Measurements from ENCODE around the gene NOC4L. TPM values are rescaled to one million over a fixed set of nuclear protein-coding genes. Genes with fewer than 3 reads are reported as not detected.
A peak's percentile ranks its signal among the peaks of the same experiment; 100 is the strongest.

The NOC4L gene
- total RNA-seq, 1 donor from 2014 or later = 49.6 TPM

- Mint-ChIP-seq H3K9me3 (peaks cover 13% of the 10 kb centered on the region), H3K4me3 (no peak overlapping the region), H3K4me1 (peaks cover 9% of the 10 kb centered on the region), H3K36me3 (ENCODE audit: low read depth) (peaks cover 2% of the 10 kb centered on the region), H3K27ac (no peak overlapping the region), H3K27me3 (no peaks in the 10 kb centered on the region)
- intact Hi-C loops (cut with micrococcal nuclease) = no loop called here
- DNase-seq = no peak
Measured at GRCh38 chr12:132169376-132169775, 25.1 kb downstream of the NOC4L start.

GRCh38 chr12:132170094-132170636 is 25.9 kb downstream of the NOC4L start:
- Mint-ChIP-seq H3K36me3 (ENCODE audit: low read depth) (peaks cover 2% of the 10 kb centered on the region), H3K27ac (no peak overlapping the region), H3K4me3 (no peak overlapping the region), H3K27me3 (no peaks in the 10 kb centered on the region), H3K4me1 (peaks cover 10% of the 10 kb centered on the region), H3K9me3 (peaks cover 13% of the 10 kb centered on the region)
- intact Hi-C loops (cut with micrococcal nuclease) = no loop called here
- no peak for DNase-seq

GRCh38 chr12:132170637-132171292 is 26.5 kb downstream of the NOC4L start:
- H3K4me3 Mint-ChIP-seq = no peak overlapping the region
- peaks cover 13% of the 10 kb centered on the region for H3K9me3 Mint-ChIP-seq
- no peak overlapping the region for H3K27ac Mint-ChIP-seq
- intact Hi-C loops (cut with micrococcal nuclease) = no loop called here
- DNase-seq = no peak
- no peaks in the 10 kb centered on the region for H3K27me3 Mint-ChIP-seq
- H3K4me1 Mint-ChIP-seq = peaks cover 10% of the 10 kb centered on the region
- peaks cover 2% of the 10 kb centered on the region for H3K36me3 Mint-ChIP-seq (ENCODE audit: low read depth)

GRCh38 chr12:132171293-132171967 is 27.2 kb downstream of the NOC4L start:
- H3K4me3 Mint-ChIP-seq = no peak overlapping the region
- peaks cover 2% of the 10 kb centered on the region for H3K36me3 Mint-ChIP-seq (ENCODE audit: low read depth)
- H3K9me3 Mint-ChIP-seq = peaks cover 7% of the 10 kb centered on the region
- no peak overlapping the region for H3K27ac Mint-ChIP-seq
- no peak for DNase-seq
- intact Hi-C loops (cut with micrococcal nuclease) = no loop called here
- peaks cover 10% of the 10 kb centered on the region for H3K4me1 Mint-ChIP-seq
- no peaks in the 10 kb centered on the region for H3K27me3 Mint-ChIP-seq

GRCh38 chr12:132171968-132172521 is 27.8 kb downstream of the NOC4L start:
- no peak overlapping the region for H3K4me3 Mint-ChIP-seq
- H3K4me1 Mint-ChIP-seq = peaks cover 12% of the 10 kb centered on the region
- intact Hi-C loops (cut with micrococcal nuclease) = no loop called here
- peaks cover 2% of the 10 kb centered on the region for H3K36me3 Mint-ChIP-seq (ENCODE audit: low read depth)
- no peak for DNase-seq
- peaks cover 2% of the 10 kb centered on the region for H3K9me3 Mint-ChIP-seq
- no peak overlapping the region for H3K27ac Mint-ChIP-seq
- no peaks in the 10 kb centered on the region for H3K27me3 Mint-ChIP-seq

- intact Hi-C loops (cut with micrococcal nuclease) = no loop called here
- no peaks in the 10 kb centered on the region for H3K27me3 Mint-ChIP-seq
- H3K9me3 Mint-ChIP-seq = no peaks in the 10 kb centered on the region
- peak overlapping the region; percentile 70 for H3K4me3 Mint-ChIP-seq
- DNase-seq = no peak
- no peak overlapping the region for H3K27ac Mint-ChIP-seq
- no peaks in the 10 kb centered on the region for H3K36me3 Mint-ChIP-seq (ENCODE audit: low read depth)
- H3K4me1 Mint-ChIP-seq = peaks cover 12% of the 10 kb centered on the region
Measured at GRCh38 chr12:132172619-132173018, 28.4 kb downstream of the NOC4L start.

- no peak overlapping the region for H3K27ac Mint-ChIP-seq
- peaks cover 1% of the 10 kb centered on the region for H3K27me3 Mint-ChIP-seq
- H3K4me3 Mint-ChIP-seq = peak overlapping the region; percentile 70
Measured at GRCh38 chr12:132173135-132174014, 29.1 kb downstream of the NOC4L start.

GRCh38 chr12:132174015-132174838 is 30.0 kb downstream of the NOC4L start:
- DNase-seq = no peak
- Mint-ChIP-seq H3K4me3 (no peak overlapping the region), H3K9me3 (no peaks in the 10 kb centered on the region), H3K36me3 (ENCODE audit: low read depth) (no peaks in the 10 kb centered on the region), H3K4me1 (peaks cover 19% of the 10 kb centered on the region), H3K27me3 (peaks cover 2% of the 10 kb centered on the region), H3K27ac (no peak overlapping the region)
- intact Hi-C loops (cut with micrococcal nuclease) = no loop called here

More at GRCh38 chr12:132173135-132174014, 29.1 kb downstream of the NOC4L start:
- H3K4me1 Mint-ChIP-seq = peaks cover 13% of the 10 kb centered on the region
- H3K9me3 Mint-ChIP-seq = no peaks in the 10 kb centered on the region
- peak; percentile 81 for DNase-seq
- no peaks in the 10 kb centered on the region for H3K36me3 Mint-ChIP-seq (ENCODE audit: low read depth)
- intact Hi-C loops (cut with micrococcal nuclease) = no loop called here

GRCh38 chr12:132174839-132175490 is 30.7 kb downstream of the NOC4L start:
- intact Hi-C loops (cut with micrococcal nuclease) = no loop called here
- H3K4me3 Mint-ChIP-seq = no peak overlapping the region

GRCh38 chr12:132175496-132176384 is 31.5 kb downstream of the NOC4L start:
- H3K4me3 Mint-ChIP-seq = no peak overlapping the region
- intact Hi-C loops (cut with micrococcal nuclease) = no loop called here
- H3K9me3 Mint-ChIP-seq = no peaks in the 10 kb centered on the region
- no peaks in the 10 kb centered on the region for H3K36me3 Mint-ChIP-seq (ENCODE audit: low read depth)
- DNase-seq = no peak
- no peak overlapping the region for H3K27ac Mint-ChIP-seq
- peaks cover 25% of the 10 kb centered on the region for H3K4me1 Mint-ChIP-seq
- H3K27me3 Mint-ChIP-seq = peaks cover 2% of the 10 kb centered on the region

More at GRCh38 chr12:132174839-132175490, 30.7 kb downstream of the NOC4L start:
- peaks cover 22% of the 10 kb centered on the region for H3K4me1 Mint-ChIP-seq
- no peaks in the 10 kb centered on the region for H3K9me3 Mint-ChIP-seq
- peaks cover 2% of the 10 kb centered on the region for H3K27me3 Mint-ChIP-seq
- no peak overlapping the region for H3K27ac Mint-ChIP-seq
- no peaks in the 10 kb centered on the region for H3K36me3 Mint-ChIP-seq (ENCODE audit: low read depth)
- no peak for DNase-seq

- H3K36me3 Mint-ChIP-seq (ENCODE audit: low read depth) = no peaks in the 10 kb centered on the region
- intact Hi-C loops (cut with micrococcal nuclease) = no loop called here
- peaks cover 2% of the 10 kb centered on the region for H3K27me3 Mint-ChIP-seq
- H3K4me3 Mint-ChIP-seq = no peak overlapping the region
- peaks cover 25% of the 10 kb centered on the region for H3K4me1 Mint-ChIP-seq
- no peaks in the 10 kb centered on the region for H3K9me3 Mint-ChIP-seq
- DNase-seq = no peak
- no peak overlapping the region for H3K27ac Mint-ChIP-seq
Measured at GRCh38 chr12:132176385-132176919, 32.2 kb downstream of the NOC4L start.

Measured in activated CD4-positive, alpha-beta T cell treated with anti-CD3 and anti-CD28 coated beads, Interleukin-2, amount 10 ng/mL, durations not matched to agents 24 days and 14 days (primary cell).